ENCODE results near the gene RAB44. TPM values are rescaled to one million over a fixed set of nuclear protein-coding genes. Genes with fewer than 3 reads are reported as not detected.
A peak's percentile ranks its signal among the peaks of the same experiment; 100 is the strongest.

RAB44 gene
- total and polyA plus RNA-seq, 2 of the 4 experiments (the other 2 are of a cell fraction): 0.03 TPM; not detected in 1

GRCh38 chr6:36721369-36722140 is 23.9 kb downstream of the RAB44 start:
- H2BK120ac ChIP-seq (ENCODE audit: low read depth, low read length): no peak overlapping the region
- no peaks in the 10 kb centered on the region for H3K4me1 ChIP-seq (ENCODE audit: control insufficient read depth, insufficient read depth, low read length)
- peaks cover 5% of the 10 kb centered on the region; the same call in 1 of the 2 replicates for H4K20me1 ChIP-seq (ENCODE audit: insufficient read depth, low read length)
- in situ Hi-C loops (cut with MboI; ENCODE audit: low sequenced_read_pairs) (loop anchor here (5.0 kb wide), 1 partner anchor 99 kb away; no protein-coding TSS in a partner anchor), dilution Hi-C loops (cut with HindIII; ENCODE audit: low sequenced_read_pairs, unreplicated experiment) (no loop called here), intact Hi-C loops (cut with micrococcal nuclease) (no loop called here)
- no peak overlapping the region for H2BK15ac ChIP-seq (ENCODE audit: low read depth, low read length)
- H3K9me1 ChIP-seq (ENCODE audit: insufficient read depth, low read length): no peaks in the 10 kb centered on the region
- H3K4me2 ChIP-seq (ENCODE audit: low read depth, low read length): no peak overlapping the region
- no TSS peak for BruUV-seq (replicated peaks)
- ATAC-seq (ENCODE audit: low read depth) (no peak), DNase-seq (no peak)
- no peak overlapping the region for H4K91ac ChIP-seq (ENCODE audit: insufficient read depth, low read depth, low read length)
- H3K27me3 ChIP-seq (ENCODE audit: control insufficient read depth, insufficient read depth, low read length): peaks cover 31% of the 10 kb centered on the region
- H3K27ac ChIP-seq (ENCODE audit: insufficient read depth, low read length): no peak overlapping the region
- no peak overlapping the region for H3K14ac ChIP-seq (replicated peaks; ENCODE audit: low read depth, low read length)
- H3K56ac ChIP-seq (ENCODE audit: extremely low read depth, insufficient read depth, low read length): no peak overlapping the region
- WGBS, 2 experiments (ENCODE audit: extremely low coverage in 2 of 2, insufficient read length in 1 of 2): 66% methylated on average over 10 of the region's 15 CpGs; no CpG with 5 or more reads in 1 of the 2 experiments
- H4K8ac ChIP-seq (ENCODE audit: low read depth in 2 of 2, low read length in 2 of 2): no peak overlapping the region
- no peak overlapping the region for H3K4me3 ChIP-seq (ENCODE audit: insufficient read depth, low read depth, low read length)
- POLR2A ChIA-PET (ENCODE audit: unreplicated experiment): no interaction called here
- no peak overlapping the region for H2BK20ac ChIP-seq (ENCODE audit: low read depth, low read length)
- no peaks in the 10 kb centered on the region for H3K9me3 ChIP-seq (ENCODE audit: control insufficient read depth, insufficient read depth, low read length)
- H4K5ac ChIP-seq (ENCODE audit: low read depth, low read length): no peak overlapping the region
- no peak overlapping the region for H3K23ac ChIP-seq (ENCODE audit: low read depth, low read length)
- TF ChIP-seq, protein P1, sequence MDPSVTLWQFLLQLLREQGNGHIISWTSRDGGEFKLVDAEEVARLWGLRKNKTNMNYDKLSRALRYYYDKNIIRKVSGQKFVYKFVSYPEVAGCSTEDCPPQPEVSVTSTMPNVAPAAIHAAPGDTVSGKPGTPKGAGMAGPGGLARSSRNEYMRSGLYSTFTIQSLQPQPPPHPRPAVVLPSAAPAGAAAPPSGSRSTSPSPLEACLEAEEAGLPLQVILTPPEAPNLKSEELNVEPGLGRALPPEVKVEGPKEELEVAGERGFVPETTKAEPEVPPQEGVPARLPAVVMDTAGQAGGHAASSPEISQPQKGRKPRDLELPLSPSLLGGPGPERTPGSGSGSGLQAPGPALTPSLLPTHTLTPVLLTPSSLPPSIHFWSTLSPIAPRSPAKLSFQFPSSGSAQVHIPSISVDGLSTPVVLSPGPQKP (IDR thresholded peaks at IDR 0.05; ENCODE audit: borderline replicate concordance, low read depth, low read length): no peak
- TF ChIP-seq RCOR1 (IDR thresholded peaks at IDR 0.05; ENCODE audit: insufficient replicate concordance, low read length): no peak
- no peak for TF ChIP-seq FOS (IDR thresholded peaks at IDR 0.05; ENCODE audit: low read depth, low read length)
- TF ChIP-seq NFE2L2 (IDR thresholded peaks at IDR 0.05; ENCODE audit: low read depth, low read length): no peak
- TF ChIP-seq, protein P2, sequence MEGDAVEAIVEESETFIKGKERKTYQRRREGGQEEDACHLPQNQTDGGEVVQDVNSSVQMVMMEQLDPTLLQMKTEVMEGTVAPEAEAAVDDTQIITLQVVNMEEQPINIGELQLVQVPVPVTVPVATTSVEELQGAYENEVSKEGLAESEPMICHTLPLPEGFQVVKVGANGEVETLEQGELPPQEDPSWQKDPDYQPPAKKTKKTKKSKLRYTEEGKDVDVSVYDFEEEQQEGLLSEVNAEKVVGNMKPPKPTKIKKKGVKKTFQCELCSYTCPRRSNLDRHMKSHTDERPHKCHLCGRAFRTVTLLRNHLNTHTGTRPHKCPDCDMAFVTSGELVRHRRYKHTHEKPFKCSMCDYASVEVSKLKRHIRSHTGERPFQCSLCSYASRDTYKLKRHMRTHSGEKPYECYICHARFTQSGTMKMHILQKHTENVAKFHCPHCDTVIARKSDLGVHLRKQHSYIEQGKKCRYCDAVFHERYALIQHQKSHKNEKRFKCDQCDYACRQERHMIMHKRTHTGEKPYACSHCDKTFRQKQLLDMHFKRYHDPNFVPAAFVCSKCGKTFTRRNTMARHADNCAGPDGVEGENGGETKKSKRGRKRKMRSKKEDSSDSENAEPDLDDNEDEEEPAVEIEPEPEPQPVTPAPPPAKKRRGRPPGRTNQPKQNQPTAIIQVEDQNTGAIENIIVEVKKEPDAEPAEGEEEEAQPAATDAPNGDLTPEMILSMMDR (conservative IDR thresholded peaks at IDR 0.05; ENCODE audit: low read depth, low read length): no peak
- no peak for TF ChIP-seq POLR2A (IDR thresholded peaks at IDR 0.05; ENCODE audit: low read depth, low read length)
- no peak for TF ChIP-seq SMC3 (IDR thresholded peaks at IDR 0.05; ENCODE audit: low read depth, low read length)
- no peak for TF ChIP-seq MAZ (IDR thresholded peaks at IDR 0.05; ENCODE audit: borderline replicate concordance, low read depth, low read length)
- no peak for TF ChIP-seq CEBPB (IDR thresholded peaks at IDR 0.05; ENCODE audit: low read depth, low read length)
- TF ChIP-seq, protein P3, sequence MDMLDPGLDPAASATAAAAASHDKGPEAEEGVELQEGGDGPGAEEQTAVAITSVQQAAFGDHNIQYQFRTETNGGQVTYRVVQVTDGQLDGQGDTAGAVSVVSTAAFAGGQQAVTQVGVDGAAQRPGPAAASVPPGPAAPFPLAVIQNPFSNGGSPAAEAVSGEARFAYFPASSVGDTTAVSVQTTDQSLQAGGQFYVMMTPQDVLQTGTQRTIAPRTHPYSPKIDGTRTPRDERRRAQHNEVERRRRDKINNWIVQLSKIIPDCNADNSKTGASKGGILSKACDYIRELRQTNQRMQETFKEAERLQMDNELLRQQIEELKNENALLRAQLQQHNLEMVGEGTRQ (IDR thresholded peaks at IDR 0.05; ENCODE audit: low read depth, low read length): no peak
- TF ChIP-seq MXI1 (IDR thresholded peaks at IDR 0.05; ENCODE audit: borderline replicate concordance, low read depth, low read length): no peak
- no peak for TF ChIP-seq CHD1 (IDR thresholded peaks at IDR 0.05; ENCODE audit: low read depth, low read length)
- TF ChIP-seq RFX5 (IDR thresholded peaks at IDR 0.05; ENCODE audit: low read depth, low read length): no peak
- TF ChIP-seq RAD21 (IDR thresholded peaks at IDR 0.05; ENCODE audit: low read length): no peak
- TF ChIP-seq MAFK (IDR thresholded peaks at IDR 0.05; ENCODE audit: low read depth, low read length): no peak
- TF ChIP-seq BHLHE40 (IDR thresholded peaks at IDR 0.05; ENCODE audit: low read depth, low read length): no peak
- no peak overlapping the region for H2AK5ac ChIP-seq (ENCODE audit: low read depth, low read length)
- no peaks in the 10 kb centered on the region for H3K36me3 ChIP-seq (ENCODE audit: control insufficient read depth, insufficient read depth, low read length)
- H2AFZ ChIP-seq (replicated peaks; ENCODE audit: low read length, poor library complexity): peak overlapping the region; percentile 33
- no peaks in the 10 kb centered on the region for H3K79me1 ChIP-seq (ENCODE audit: low read depth in 1 of 2, low read length in 2 of 2)
- H3K9ac ChIP-seq (ENCODE audit: low read depth, low read length): no peak overlapping the region
- peak overlapping the region; percentile 15 for H2AK9ac ChIP-seq (replicated peaks; ENCODE audit: low read depth, low read length, poor library complexity)
- no peak overlapping the region for H3K4ac ChIP-seq (ENCODE audit: low read depth, low read length)
- CTCF ChIA-PET: no interaction called here
- no peak overlapping the region for H2BK5ac ChIP-seq (ENCODE audit: low read depth, low read length, poor library complexity, severe bottlenecking)
- H3K18ac ChIP-seq (ENCODE audit: low read depth, low read length): no peak overlapping the region

Data from IMR-90 (cell line).